Activated T-cell treated with anti-CD3 and anti-CD28 coated beads, Interleukin-2, amount 50 U/mL, for 24 hours (primary cell): ENCODE data around the gene MYO1D.

Experiments
- DNase-seq: peaks from one replicate; pipeline ENCODE4 v3.0.0-alpha.2; 2020
- H3K27ac Mint-ChIP-seq: 2 replicates; pipeline ENCODE4 v1.8.0; 2020; ENCODE audit warnings: mild to moderate bottlenecking, mixed read lengths
- H3K27me3 Mint-ChIP-seq: 2 replicates; pipeline ENCODE4 v1.8.0; 2020; ENCODE audit warnings: mixed read lengths
- H3K36me3 Mint-ChIP-seq: 2 replicates; pipeline ENCODE4 v1.8.0; 2020; ENCODE audit warnings: low read depth, mixed read lengths
- H3K4me1 Mint-ChIP-seq: 2 replicates; pipeline ENCODE4 v1.8.0; 2020; ENCODE audit warnings: low read depth, mixed read lengths
- H3K4me3 Mint-ChIP-seq: 2 replicates; pipeline ENCODE4 v1.8.0; 2020; ENCODE audit warnings: mild to moderate bottlenecking, moderate library complexity, mixed read lengths
- H3K9me3 Mint-ChIP-seq: 2 replicates; pipeline ENCODE4 v1.8.0; 2020; ENCODE audit warnings: mixed read lengths

MYO1D gene

DNA sequence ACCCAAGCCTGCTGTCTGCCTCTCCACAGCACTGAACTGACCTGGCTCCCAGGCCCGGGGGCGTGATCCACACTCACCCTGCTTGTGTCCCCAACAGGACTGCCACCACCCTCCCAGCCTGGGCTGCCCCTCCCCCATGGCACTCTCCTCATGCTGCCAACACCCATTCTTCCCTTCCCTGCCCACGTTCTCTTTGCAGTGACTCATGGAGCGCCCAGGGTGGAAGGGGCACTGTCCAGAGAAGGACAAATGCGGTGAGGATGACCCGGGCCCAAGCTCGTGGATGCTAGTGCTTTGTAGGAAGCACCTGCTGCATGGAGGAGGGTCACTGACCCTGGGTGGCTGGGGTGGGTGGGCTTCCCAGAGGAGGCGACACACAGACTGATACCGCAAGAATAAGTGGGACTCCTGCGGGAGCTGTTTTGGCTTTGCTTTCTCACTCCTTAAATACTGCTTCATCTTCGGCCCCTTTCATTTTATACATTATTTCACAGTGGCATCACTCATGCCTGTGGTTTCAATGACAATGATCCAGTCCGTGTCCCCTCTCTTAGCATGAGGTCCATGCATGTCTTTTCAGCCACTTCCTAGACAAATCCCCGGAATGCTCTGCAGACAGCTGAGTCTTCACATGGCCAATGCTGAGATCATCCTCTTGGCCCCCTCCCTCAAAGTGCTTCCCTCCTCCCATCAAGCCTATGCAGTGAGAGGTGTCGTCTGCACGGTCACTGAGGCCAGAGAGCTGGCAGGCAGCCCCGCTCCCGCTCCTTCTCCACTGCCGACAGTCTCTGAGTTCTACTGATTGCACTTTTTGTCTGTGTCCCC, 372.5 kb downstream of the MYO1D start:
- Mint-ChIP-seq H3K4me1 (peaks cover 70% of the 10 kb centered on the region), H3K36me3 (no peaks in the 10 kb centered on the region), H3K4me3 (peak overlapping the region; percentile 53), H3K9me3 (no peaks in the 10 kb centered on the region), H3K27ac (peak overlapping the region; percentile 92), H3K27me3 (no peaks in the 10 kb centered on the region)
- DNase-seq = no peak

DNA sequence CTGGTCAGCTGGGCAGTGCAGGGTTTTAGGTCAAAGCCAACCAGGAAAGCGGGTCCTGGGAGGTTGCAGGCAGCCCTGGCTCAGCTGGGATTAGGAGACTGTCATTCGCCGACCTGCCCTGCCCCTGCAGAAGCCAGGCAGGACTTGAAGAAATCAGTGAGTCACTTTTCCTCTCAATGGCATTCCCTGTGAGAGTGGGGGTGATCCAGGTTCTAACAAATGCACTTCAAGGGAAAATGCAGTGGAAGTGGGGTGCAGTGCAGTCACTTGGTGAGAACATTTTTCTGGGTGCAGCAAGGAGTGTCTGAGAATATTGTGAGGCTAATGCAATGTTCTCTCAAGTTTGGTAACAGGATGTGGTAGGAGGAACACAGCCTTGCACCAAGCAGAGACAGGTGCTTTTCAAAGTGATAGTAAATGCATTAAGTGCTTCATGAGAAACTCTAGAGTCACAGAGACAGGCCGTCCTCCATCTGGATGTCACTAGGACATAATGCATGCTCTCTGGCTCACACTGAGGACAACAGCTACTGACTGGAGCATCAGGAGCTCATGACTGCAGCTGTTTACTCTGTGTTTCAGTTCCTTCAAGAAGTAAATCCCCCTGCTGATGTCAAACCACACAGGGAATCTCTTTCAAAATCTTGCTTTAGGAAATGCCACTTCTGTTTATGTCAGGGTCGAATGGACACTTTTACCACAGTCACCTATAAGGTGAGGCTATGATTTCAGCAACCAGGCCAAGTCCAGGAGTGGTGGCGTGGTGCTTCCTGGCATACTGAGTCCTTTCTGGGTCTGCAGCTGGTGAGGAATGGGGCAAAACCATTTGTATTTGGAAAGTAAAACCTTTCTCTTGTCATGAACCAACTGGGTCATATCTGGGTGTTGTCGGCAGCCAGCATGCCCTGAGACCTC, 373.4 kb downstream of the MYO1D start:
- no peaks in the 10 kb centered on the region for H3K36me3 Mint-ChIP-seq

DNA sequence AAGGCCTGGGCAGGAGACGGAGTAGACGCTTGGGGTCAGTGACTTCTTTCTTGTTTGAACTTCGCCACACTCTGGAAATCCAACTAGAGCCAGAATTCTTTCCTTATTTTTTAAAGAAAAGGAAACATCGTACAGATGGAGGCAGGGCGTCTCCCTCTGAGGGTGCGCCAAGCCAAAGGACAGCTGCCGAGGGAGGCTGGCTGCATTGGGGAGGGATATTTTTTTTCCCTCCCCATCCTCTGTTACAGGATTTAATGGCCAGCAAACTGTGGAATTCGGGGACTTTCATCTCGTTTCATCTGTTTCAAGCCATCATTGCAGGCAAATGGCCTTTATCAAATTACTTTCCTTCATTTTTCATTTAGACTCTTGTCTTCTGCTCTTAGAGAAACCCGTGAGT, 374.2 kb downstream of the MYO1D start:
- Mint-ChIP-seq H3K4me3 (peak overlapping the region; percentile 15), H3K4me1 (peaks cover 62% of the 10 kb centered on the region)

More for the DNA sequence above, 373.4 kb downstream of the MYO1D start:
- peak overlapping the region; percentile 92 for H3K27ac Mint-ChIP-seq
- no peaks in the 10 kb centered on the region for H3K27me3 Mint-ChIP-seq
- DNase-seq = no peak
- peaks cover 62% of the 10 kb centered on the region for H3K4me1 Mint-ChIP-seq
- peak overlapping the region; percentile 53 for H3K4me3 Mint-ChIP-seq
- no peaks in the 10 kb centered on the region for H3K9me3 Mint-ChIP-seq

DNA sequence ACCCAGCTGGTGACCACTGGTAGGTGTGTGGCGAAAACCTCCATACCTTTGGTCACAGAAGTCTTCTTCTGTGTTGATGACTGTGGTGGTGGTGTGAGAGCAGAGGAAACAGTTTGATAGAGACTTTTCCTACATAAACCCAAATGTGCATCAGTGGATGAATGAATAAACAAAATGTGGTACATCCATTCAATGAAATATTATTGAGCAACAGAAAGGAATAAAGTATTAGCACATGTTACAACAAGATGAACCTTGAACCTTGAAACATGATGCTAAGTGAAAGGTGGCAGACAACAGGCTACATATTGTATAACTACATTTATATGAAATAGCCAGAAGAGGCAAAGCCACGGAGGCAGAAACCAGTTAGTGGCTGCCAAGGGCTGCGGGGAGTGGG, 374.9 kb downstream of the MYO1D start:
- peaks cover 55% of the 10 kb centered on the region for H3K4me1 Mint-ChIP-seq
- no peaks in the 10 kb centered on the region for H3K9me3 Mint-ChIP-seq
- peak overlapping the region; percentile 66 for H3K27ac Mint-ChIP-seq
- no peaks in the 10 kb centered on the region for H3K36me3 Mint-ChIP-seq
- H3K27me3 Mint-ChIP-seq = no peaks in the 10 kb centered on the region
- no peak for DNase-seq
- H3K4me3 Mint-ChIP-seq = no peak overlapping the region

More for the DNA sequence above, 374.2 kb downstream of the MYO1D start:
- DNase-seq = no peak
- Mint-ChIP-seq H3K36me3 (no peaks in the 10 kb centered on the region), H3K27me3 (no peaks in the 10 kb centered on the region), H3K9me3 (no peaks in the 10 kb centered on the region), H3K27ac (peak overlapping the region; percentile 92)

DNA sequence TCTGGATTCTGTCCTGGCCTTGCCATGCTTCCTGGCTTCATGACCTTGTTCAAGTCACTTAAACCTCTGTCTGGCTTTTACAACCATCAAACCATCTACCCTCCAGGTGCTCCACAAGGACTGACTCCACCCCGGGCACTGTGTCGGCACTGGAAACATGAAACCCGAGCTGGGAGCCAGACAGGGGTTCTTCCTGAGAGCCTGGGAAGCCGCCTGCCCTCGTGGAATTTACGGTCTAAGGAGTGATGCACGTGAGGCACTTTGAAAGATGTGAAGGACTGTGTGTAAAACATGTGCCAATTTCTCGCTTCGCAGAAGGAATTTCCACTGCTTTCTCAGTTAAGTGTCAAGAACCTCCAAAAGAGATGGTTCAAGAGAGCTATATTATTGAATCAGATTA, 378.5 kb downstream of the MYO1D start:
- Mint-ChIP-seq H3K9me3 (no peaks in the 10 kb centered on the region), H3K27ac (no peak overlapping the region), H3K36me3 (no peaks in the 10 kb centered on the region), H3K4me3 (no peak overlapping the region), H3K4me1 (peaks cover 37% of the 10 kb centered on the region), H3K27me3 (no peaks in the 10 kb centered on the region)
- DNase-seq = no peak

DNA sequence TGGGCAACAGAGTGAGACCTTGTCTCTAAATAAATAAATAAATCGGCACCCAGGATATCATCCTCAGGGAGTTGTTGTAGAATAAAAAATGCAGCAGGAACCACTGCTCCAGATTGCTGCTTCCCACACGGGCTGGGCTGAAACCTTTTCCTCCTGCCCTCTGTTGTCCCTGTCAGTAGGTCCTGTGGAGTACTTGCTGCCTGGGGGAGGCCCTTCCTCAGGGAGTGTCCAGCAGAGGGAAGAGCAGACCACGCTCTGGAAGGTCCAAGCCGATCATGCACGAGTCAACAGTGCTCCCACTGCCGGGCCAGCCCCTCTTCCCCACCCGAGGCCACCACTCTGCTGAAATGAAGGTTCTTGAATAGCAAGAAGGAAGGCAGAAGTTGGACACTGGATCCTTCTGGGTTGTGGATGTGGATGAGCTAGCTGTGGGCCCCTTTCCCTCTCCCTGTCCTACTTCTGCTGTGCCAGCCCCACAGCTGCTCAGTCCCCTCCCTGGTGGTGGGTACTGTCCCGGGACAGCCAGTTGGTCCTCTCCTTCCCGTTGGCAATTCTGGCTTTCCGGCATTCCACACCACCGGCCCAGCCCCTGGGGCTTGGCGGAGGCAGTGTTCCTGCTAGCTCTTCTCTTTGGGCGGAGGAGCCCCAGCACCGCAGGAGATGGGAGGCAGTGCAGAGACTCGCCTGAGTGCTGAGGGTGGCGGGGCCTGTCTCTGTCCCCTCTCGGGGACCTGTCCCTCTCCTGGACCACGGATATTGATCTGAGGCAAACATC, 379.3 kb downstream of the MYO1D start:
- Mint-ChIP-seq H3K36me3 (no peaks in the 10 kb centered on the region), H3K4me1 (peaks cover 37% of the 10 kb centered on the region), H3K9me3 (no peaks in the 10 kb centered on the region), H3K27me3 (no peaks in the 10 kb centered on the region), H3K27ac (peak overlapping the region; percentile 55), H3K4me3 (no peak overlapping the region)
- DNase-seq = no peak

DNA sequence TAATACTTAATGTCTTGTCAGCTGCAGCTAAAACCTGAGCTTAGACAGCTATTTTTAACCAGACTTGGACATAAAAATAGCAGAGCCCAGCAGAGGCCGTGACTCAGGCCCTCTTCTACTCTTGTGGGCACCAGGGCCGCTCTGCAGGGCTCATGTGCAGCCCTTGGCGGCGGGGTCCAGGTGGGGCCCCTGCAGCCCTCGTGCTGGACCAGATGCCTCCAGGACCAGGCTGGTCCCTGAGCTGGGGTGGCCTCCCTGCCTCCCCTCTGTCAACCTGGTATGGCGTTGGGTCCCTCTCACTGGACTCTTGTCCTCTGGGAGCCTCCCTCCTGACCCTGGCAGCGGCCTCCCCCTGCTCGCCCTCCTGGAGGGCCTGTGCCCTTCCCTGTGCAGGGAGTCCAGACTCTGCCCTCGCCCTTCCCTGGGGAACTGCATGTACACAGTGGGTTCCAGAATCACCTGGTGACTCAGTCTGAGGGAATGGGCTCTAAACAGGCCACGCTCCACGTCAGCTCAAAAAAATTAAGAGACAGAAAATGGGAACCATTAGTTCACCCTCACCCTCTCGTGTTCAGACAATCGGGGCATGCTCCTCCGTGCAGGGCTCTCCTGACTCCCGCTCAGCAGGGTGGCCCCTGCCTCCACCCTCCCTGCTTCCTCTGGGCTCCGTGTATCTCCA, 380.4 kb downstream of the MYO1D start:
- Mint-ChIP-seq H3K9me3 (no peaks in the 10 kb centered on the region), H3K4me3 (no peak overlapping the region), H3K27me3 (no peaks in the 10 kb centered on the region), H3K4me1 (peaks cover 37% of the 10 kb centered on the region), H3K27ac (peak overlapping the region; percentile 47), H3K36me3 (peaks cover 4% of the 10 kb centered on the region)
- DNase-seq = no peak

DNA sequence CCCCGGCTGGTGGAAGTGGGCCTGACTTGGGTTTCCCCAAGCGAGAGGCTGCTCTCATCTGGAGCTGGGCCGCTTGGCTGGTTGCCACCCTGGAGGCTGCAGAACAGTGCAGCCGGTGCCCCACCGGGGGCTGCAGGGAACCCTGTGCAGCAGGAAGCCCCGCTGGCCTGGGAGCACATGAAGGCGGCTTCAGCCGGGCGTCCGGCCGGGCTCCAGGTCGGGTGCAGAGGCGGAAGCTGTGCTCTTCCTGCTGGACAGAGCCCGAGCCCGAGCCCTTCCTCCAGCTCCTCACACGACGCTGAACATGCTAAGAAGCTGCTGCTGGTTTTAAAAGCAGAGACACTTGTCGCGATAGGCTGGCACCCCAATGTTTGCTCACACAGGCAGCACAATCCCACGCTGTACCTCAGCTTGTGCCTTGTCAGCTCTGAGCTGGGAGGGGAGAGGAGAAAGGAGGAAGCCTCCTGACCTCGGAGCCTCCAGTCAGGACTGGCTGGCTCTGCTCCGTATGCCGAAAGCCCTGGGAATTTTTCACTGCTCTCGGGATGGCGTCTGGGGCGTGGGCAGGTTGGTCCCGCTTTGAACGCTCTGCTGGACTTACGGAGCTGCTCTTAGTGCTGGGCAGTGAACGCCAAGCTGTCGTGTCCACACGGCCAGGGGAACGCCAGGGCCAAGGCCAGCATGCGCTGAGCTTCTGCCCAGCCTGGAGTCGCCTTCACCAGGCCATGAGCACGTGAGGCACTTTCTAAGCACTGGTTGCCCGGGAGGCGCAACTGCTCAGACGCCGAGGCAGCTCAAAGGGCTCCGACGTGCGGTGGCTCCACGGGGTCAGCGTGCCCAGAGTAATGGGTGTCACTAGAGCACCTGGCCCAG, 381.3 kb downstream of the MYO1D start:
- Mint-ChIP-seq H3K4me3 (no peak overlapping the region), H3K4me1 (peaks cover 41% of the 10 kb centered on the region), H3K36me3 (peaks cover 10% of the 10 kb centered on the region), H3K27me3 (no peaks in the 10 kb centered on the region), H3K27ac (no peak overlapping the region), H3K9me3 (no peaks in the 10 kb centered on the region)
- DNase-seq = peak; percentile 43

DNA sequence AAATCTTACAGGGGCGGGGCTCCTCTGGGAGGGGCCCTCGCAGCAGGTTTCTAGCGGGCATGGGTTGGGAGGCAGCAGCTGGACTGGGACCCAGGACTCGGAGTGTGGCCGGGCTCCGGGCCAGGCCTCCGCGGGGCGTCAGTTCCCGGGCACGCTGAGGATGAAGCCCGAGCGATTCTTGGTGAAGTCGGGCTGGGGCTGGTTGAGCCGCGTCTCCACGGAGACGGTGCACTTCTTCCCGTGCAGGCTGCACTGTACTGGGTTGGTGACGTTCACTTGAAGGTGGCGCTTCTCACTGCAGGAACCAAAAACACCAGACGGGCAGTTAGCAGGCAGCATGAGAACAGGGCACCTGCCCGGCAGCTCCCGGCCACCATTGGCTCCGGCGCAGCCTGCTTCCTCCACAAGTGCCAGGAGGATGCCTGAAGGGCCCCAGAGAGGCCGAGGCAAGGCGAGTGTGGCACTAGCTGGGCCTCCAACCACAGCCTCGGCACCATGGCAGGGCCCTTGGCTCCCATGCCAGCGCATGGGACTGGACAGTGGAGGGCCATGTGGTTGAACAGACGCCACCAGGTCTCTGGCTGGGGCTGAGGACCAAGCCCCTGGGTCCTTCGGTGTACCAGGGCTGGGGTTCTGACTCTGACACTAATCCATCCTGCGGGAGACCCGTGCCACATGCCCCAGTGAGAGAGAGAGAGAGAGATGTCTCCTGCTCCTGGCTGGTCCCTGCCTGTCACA, 382.1 kb downstream of the MYO1D start:
- no peaks in the 10 kb centered on the region for H3K9me3 Mint-ChIP-seq
- H3K4me3 Mint-ChIP-seq = no peak overlapping the region
- peaks cover 48% of the 10 kb centered on the region for H3K4me1 Mint-ChIP-seq
- no peak for DNase-seq
- peaks cover 18% of the 10 kb centered on the region for H3K36me3 Mint-ChIP-seq
- no peaks in the 10 kb centered on the region for H3K27me3 Mint-ChIP-seq
- no peak overlapping the region for H3K27ac Mint-ChIP-seq

DNA sequence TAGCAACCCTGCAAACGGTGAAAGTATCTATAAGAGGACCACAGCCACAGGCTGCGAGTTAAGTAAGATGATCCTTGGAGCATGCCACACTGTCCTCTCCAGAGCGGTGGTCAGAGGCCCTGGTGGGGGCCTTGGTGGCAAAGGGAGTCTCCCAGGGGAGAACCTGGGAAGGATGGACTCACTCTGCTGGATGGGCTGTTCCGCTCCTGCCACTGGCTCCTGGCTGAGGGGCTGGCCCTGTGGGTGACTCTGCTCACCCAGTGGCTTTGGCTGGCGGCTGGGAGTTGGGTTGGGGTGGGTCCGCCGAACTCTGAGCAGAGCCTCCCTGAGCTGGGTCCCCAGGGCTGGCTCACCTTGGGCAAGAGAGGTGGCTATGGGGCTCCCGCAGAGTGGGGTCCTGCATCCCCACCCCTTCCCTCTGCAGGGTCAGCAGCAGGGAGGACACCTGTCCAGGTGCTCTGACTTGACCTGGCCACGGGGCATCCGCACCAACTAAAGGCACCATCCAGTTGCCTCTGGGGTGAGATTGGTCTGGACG, 382.9 kb downstream of the MYO1D start:
- Mint-ChIP-seq H3K27me3 (no peaks in the 10 kb centered on the region), H3K4me3 (no peak overlapping the region), H3K4me1 (peaks cover 55% of the 10 kb centered on the region), H3K36me3 (peaks cover 26% of the 10 kb centered on the region), H3K9me3 (no peaks in the 10 kb centered on the region), H3K27ac (no peak overlapping the region)
- DNase-seq = no peak

DNA sequence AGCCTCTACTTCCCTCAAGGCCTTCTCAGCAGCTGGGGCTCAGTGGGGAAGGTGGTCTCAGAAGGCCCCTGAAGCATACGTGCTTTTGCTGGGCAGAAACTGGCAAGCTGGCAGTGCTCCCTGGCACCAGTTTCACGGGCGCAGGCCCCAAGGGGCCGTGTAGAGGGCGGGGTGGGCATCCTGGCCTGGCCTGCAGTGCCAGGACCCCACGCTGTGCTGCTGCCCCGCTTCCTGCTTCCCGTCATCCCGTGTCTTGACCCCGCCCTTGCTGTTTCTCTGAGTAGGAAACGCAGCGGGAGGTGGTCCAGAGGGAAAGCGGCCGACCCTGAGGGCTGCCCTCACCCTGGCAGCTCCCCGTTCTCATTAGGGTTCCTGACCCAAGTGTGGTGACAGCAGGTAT, 383.4 kb downstream of the MYO1D start:
- Mint-ChIP-seq H3K27ac (no peak overlapping the region), H3K9me3 (no peaks in the 10 kb centered on the region), H3K27me3 (no peaks in the 10 kb centered on the region), H3K4me3 (no peak overlapping the region), H3K4me1 (peaks cover 60% of the 10 kb centered on the region), H3K36me3 (peaks cover 30% of the 10 kb centered on the region)
- no peak for DNase-seq

DNA sequence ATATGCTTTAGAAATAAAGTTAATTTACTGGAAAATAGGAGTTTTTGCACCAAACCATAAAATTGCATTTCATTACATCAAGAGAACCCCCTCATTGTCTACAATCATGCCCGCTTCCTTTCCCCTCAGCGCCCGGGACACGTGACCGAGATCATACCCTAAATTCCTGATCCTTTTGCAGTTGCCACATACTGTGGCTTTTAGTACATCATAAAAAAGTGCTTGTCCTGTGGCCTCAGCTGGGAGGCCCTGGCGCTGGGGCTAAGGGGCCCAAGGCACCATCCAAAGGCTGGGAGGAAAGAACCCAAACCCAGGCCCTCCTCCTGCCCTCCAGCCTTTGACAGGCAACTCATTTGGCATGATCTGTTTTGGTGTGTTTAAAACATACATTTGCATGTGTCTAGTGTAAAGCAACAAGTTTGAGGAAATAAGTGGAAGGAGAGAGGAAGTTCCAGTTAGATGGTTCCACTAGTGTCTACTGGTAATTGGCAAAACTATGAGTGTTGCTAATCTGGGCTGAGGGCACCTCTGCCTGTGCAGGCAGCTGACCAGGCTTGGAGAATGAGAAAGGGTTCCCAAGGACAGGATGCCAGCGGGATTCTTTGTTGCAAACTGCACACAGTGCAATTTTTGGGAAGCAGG, 384.2 kb downstream of the MYO1D start:
- Mint-ChIP-seq H3K9me3 (no peaks in the 10 kb centered on the region), H3K27ac (peak overlapping the region; percentile 48), H3K27me3 (no peaks in the 10 kb centered on the region), H3K4me1 (peaks cover 68% of the 10 kb centered on the region), H3K36me3 (peaks cover 38% of the 10 kb centered on the region), H3K4me3 (no peak overlapping the region)
- no peak for DNase-seq
